ENCODE results near the gene TTYH3.

DNA sequence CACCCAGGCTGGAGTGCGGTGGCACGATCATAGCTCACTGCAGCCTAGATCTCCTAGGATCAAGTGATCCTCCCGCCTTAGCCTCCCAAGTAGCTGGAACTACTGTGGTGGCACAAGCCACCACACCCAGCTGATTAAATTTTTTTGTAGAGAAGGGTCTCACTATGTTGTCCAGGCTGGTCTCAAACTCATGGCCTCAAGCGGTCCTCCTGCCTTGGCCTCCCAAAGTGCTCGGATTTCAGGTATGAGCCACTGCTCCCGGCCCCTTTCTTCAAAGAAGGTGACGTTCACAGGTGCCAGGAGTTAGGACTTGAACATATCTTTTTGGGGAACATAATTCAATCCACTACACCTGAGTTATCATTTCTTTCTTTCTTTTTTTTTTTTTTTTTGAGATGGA is 2.9 kb upstream of the TTYH3 start:
- no peak for TF ChIP-seq POLR2A (IDR thresholded peaks at IDR 0.05)
- TF ChIP-seq, protein P1, sequence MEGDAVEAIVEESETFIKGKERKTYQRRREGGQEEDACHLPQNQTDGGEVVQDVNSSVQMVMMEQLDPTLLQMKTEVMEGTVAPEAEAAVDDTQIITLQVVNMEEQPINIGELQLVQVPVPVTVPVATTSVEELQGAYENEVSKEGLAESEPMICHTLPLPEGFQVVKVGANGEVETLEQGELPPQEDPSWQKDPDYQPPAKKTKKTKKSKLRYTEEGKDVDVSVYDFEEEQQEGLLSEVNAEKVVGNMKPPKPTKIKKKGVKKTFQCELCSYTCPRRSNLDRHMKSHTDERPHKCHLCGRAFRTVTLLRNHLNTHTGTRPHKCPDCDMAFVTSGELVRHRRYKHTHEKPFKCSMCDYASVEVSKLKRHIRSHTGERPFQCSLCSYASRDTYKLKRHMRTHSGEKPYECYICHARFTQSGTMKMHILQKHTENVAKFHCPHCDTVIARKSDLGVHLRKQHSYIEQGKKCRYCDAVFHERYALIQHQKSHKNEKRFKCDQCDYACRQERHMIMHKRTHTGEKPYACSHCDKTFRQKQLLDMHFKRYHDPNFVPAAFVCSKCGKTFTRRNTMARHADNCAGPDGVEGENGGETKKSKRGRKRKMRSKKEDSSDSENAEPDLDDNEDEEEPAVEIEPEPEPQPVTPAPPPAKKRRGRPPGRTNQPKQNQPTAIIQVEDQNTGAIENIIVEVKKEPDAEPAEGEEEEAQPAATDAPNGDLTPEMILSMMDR (IDR thresholded peaks at IDR 0.05), result no peak

Data from vagina (tissue), 2 donors.